Transverse colon (tissue), 4 donors: ENCODE results near the gene WBP11.

Experiments used
- POLR2AphosphoS5 ChIP-seq, 3 donors: sonication (generic); formaldehyde crosslinking; IDR thresholded peaks; one replicate each; pipeline ENCODE4 v1.6.1; 2016; ENCODE audit warnings: antibody characterized with exemption in 3 of 3
- TF ChIP-seq, protein P1 (sequence below), 5 experiments: fragments of 200-600 bp in 3 of 5; fragments of 450-650 bp in 2 of 5; sonication (generic) in 3 of 5; IDR thresholded peaks; 1 replicate in 2 of 5; 2 replicates in 3 of 5; pipeline ENCODE4 v1.5.1; 2016 to 2017; ENCODE audit warnings: antibody characterized with exemption in 5 of 5, inconsistent platforms in 3 of 5, mild to moderate bottlenecking in 2 of 5, moderate library complexity in 1 of 5

DNA sequence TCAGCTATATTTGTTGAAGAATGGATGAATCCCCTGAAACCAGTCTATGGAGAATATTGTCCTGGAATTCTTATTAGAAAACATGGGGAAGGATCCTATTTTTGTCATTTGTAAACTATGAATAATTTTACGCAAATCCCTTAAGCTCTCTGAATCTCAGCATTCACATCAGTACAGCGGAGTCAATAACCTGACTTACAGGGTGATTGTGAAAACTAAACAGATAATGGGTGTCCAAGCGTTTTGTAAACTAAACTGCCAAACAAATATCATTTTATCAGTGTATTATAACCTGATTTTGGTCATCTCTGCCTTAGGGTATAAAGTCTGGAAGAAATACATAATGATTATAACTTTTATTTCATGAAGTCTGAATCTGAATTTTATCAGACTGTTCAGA lies 30.1 kb upstream of the WBP11 start:
- TF ChIP-seq, protein P1, sequence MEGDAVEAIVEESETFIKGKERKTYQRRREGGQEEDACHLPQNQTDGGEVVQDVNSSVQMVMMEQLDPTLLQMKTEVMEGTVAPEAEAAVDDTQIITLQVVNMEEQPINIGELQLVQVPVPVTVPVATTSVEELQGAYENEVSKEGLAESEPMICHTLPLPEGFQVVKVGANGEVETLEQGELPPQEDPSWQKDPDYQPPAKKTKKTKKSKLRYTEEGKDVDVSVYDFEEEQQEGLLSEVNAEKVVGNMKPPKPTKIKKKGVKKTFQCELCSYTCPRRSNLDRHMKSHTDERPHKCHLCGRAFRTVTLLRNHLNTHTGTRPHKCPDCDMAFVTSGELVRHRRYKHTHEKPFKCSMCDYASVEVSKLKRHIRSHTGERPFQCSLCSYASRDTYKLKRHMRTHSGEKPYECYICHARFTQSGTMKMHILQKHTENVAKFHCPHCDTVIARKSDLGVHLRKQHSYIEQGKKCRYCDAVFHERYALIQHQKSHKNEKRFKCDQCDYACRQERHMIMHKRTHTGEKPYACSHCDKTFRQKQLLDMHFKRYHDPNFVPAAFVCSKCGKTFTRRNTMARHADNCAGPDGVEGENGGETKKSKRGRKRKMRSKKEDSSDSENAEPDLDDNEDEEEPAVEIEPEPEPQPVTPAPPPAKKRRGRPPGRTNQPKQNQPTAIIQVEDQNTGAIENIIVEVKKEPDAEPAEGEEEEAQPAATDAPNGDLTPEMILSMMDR (IDR thresholded peaks at IDR 0.05), result no peak
- no peak for TF ChIP-seq POLR2AphosphoS5 (IDR thresholded peaks at IDR 0.05)
